Esophagus (tissue), 2 donors: ENCODE results near the gene MAN2B2. TPM values are rescaled to one million over a fixed set of nuclear protein-coding genes. Genes with fewer than 3 reads are reported as not detected.

Experiments
- H3K27ac ChIP-seq, 2 donors: one replicate each; pipeline ENCODE4 v1.5.1; 2013; ENCODE audit warnings: low read depth in 2 of 2, mild to moderate bottlenecking in 2 of 2, inconsistent platforms in 1 of 2, low read length in 1 of 2, moderate library complexity in 1 of 2
- H3K27me3 ChIP-seq, 2 donors: one replicate each; pipeline ENCODE4 v1.6.1; 2013; ENCODE audit warnings: low read length in 2 of 2, control low read depth in 1 of 2, mild to moderate bottlenecking in 1 of 2; ENCODE audit not compliant: insufficient read depth in 2 of 2, control insufficient read depth in 1 of 2
- H3K36me3 ChIP-seq, 2 donors: one replicate each; pipeline ENCODE4 v1.6.1; 2013; ENCODE audit warnings: low read length in 1 of 2; ENCODE audit not compliant: control insufficient read depth in 2 of 2, insufficient read depth in 2 of 2
- H3K4me1 ChIP-seq, 2 donors: one replicate each; pipeline ENCODE4 v1.6.1; 2013; ENCODE audit warnings: low read length in 1 of 2; ENCODE audit not compliant: control insufficient read depth in 2 of 2, insufficient read depth in 2 of 2
- H3K4me3 ChIP-seq, 2 donors: one replicate each; pipeline ENCODE4 v1.5.1; 2013; ENCODE audit warnings: low read length in 2 of 2, mild to moderate bottlenecking in 2 of 2, low read depth in 1 of 2, moderate library complexity in 1 of 2
- H3K9me3 ChIP-seq, 2 donors: one replicate each; pipeline ENCODE4 v1.6.1; 2013; ENCODE audit warnings: mild to moderate bottlenecking in 2 of 2, low read depth in 1 of 2, low read length in 1 of 2, moderate library complexity in 1 of 2; ENCODE audit not compliant: control insufficient read depth in 2 of 2, insufficient read depth in 1 of 2
- WGBS, 2 donors: extraction: QIAGEN DNeasy Blood & Tissue Kit; methylation state at CpG; one replicate each; pipeline ENCODE4 v1.1.7; 2013; 5-methylcytosine and 5-hydroxymethylcytosine counted together
- polyA plus RNA-seq, 2 donors: library from polyadenylated mRNA; stranded (reverse); fragments of 200-250 nt; gene quantifications; one replicate each; pipeline ENCODE4 v1.2.3, GENCODE V29; 2013
- donor health status: healthy with polysubstance abuse.
- donor health status: Bipolar disorder and iron deficiency.

Gene MAN2B2
- polyA plus RNA-seq, 2 donors = 6.5 to 7.3 TPM

DNA sequence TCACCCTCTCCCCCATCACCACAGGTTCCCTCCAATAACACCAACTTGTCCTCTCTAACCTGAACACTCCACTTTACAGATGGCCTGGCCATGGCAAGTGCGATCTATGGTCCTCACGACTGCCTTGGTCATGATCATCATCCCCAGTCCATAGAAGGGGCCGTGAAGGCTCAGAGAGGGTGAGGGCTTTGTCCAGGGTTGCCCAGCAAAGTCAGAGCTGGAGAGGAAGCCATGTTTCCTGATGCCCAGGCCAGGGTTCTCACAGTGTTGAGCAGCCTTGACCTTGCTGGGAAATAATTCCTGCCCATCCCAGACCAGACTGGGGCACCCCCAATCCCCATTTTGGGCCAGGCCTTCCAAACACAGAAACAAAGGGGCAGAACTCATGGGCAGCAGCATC lies 42.9 kb upstream of the MAN2B2 start:
- H3K36me3 ChIP-seq = no peaks in the 10 kb centered on the region
- 58 to 76% methylated on average over 3 of the region's 3 CpGs for WGBS, 2 donors
- no peaks in the 10 kb centered on the region for H3K27me3 ChIP-seq
- H3K4me1 ChIP-seq = peaks cover 0 to 2% of the 10 kb centered on the region in 2 donors
- H3K27ac ChIP-seq = no peak overlapping the region
- H3K4me3 ChIP-seq = no peak overlapping the region
- H3K9me3 ChIP-seq = peaks cover 0 to 5% of the 10 kb centered on the region in 2 donors

DNA sequence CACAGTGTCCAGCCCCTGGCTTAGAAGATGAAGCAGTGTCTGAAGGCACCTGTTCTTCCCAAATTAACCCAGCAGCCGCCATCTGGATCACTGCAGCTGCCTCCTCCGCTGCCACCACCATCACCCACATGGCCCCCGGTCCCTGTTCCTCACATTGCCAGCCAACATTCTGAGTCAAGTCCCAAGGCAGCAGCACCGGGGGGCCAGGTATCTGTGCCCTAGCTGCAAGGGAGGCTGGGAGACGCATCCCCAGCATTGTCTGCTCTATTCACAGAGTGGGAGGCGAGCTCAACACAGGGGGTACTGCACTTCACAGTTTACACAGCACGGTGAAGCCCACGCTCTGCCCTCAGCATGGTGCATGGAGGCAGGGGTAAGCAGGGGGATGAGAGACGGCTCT lies 42.3 kb upstream of the MAN2B2 start:
- no peak overlapping the region for H3K4me3 ChIP-seq
- no peaks in the 10 kb centered on the region for H3K27me3 ChIP-seq
- H3K27ac ChIP-seq = no peak overlapping the region
- no peaks in the 10 kb centered on the region for H3K36me3 ChIP-seq
- H3K4me1 ChIP-seq = peaks cover 0 to 2% of the 10 kb centered on the region in 2 donors
- H3K9me3 ChIP-seq = peaks cover 0 to 5% of the 10 kb centered on the region in 2 donors
- WGBS, 2 donors = 80 to 81% methylated on average over 9 of the region's 9 CpGs

- H3K9me3 ChIP-seq = peaks cover 3 to 7% of the 10 kb centered on the region in 2 donors
- peaks cover 0 to 2% of the 10 kb centered on the region in 2 donors for H3K4me1 ChIP-seq
- no peaks in the 10 kb centered on the region for H3K27me3 ChIP-seq
- WGBS, 2 donors = 0 to 100% methylated on average over 1 of the region's 1 CpG
- H3K4me3 ChIP-seq = no peak overlapping the region
- H3K36me3 ChIP-seq = no peaks in the 10 kb centered on the region
- no peak overlapping the region for H3K27ac ChIP-seq
Observed at GRCh38 chr4:6534050-6534449, 40.9 kb upstream of the MAN2B2 start.

DNA sequence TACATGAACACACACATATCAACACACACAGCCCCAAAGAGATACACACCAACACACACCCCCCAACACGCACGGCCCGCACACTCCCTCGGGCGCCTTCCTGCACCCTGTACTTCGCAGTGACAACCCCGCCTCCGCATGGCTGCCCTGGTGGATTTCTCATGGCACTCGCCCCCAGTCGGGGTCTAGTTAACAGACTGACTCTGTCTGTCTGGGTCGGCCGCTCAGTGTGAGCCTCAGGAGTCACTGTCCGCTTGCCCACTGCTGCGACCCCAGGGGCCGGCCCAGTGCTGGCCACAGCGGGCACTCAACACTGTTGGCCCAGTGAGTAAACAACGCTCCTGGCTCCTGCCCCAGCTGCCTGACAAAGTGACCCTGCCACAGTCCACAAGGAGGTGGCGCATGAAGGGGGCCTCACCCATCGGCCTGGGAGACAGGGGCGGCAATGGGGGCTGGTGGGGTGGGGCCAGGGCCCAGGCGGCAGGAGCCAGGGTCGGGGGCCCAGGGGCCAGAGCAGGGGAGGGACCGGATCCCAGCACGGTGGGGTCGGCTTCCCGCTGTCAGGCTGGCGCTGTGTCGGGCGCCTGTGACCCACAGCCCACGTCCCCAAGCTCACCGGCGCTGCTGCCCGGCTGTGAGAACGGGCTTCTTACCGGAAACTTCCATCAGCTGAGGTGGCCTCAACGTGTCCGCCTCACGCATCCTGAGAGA lies 40.2 kb upstream of the MAN2B2 start:
- 89 to 92% methylated on average over 38 of the region's 38 CpGs for WGBS, 2 donors
- Histone ChIP-seq H3K27me3 (no peaks in the 10 kb centered on the region), H3K4me3 (no peak overlapping the region), H3K36me3 (no peaks in the 10 kb centered on the region), H3K27ac (no peak overlapping the region), H3K9me3 (peaks cover 3 to 5% of the 10 kb centered on the region in 2 donors), H3K4me1 (peaks cover 0 to 2% of the 10 kb centered on the region in 2 donors)

DNA sequence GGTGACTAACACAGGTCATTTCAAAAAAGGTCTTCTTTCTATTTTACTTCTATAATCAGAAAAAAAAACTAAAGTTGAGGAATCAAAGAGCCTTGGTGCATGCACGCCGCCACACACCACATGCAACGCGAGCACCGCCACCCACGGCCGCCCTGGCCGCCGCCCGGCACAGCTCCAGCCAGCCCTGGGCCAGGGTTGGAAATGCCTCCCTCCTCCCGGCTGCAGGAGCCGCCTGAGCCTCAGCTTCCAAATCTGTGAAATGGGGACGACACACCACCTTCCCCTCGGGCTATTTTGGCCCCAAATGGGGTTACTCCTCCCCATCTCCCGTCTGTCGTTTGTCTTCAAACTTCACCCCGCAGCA lies 39.7 kb upstream of the MAN2B2 start:
- Histone ChIP-seq H3K4me1 (peaks cover 0 to 2% of the 10 kb centered on the region in 2 donors), H3K27me3 (no peaks in the 10 kb centered on the region), H3K36me3 (no peaks in the 10 kb centered on the region), H3K27ac (no peak overlapping the region), H3K9me3 (peaks cover 3 to 5% of the 10 kb centered on the region in 2 donors), H3K4me3 (no peak overlapping the region)
- 87 to 88% methylated on average over 17 of the region's 17 CpGs for WGBS, 2 donors

DNA sequence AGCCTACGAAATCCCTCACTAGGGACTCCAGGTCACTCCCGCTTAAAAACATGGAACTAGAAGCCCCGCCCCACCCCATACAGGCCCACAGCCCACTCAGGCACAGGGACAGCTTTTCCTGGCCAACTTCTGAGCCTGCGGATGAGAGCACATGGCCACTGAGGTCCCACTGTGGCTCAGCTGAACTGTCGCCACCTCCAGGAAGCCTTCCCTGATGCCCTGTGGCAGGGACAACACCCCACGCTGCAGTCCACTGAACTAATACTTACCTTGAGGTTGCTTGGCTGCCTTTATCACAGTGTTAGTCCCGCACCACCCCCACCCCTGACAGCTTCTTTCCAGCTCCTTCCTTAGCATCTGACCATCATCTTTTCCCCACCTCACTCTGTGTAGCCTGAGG lies 39.3 kb upstream of the MAN2B2 start:
- 92 to 93% methylated on average over 7 of the region's 7 CpGs for WGBS, 2 donors
- Histone ChIP-seq H3K9me3 (peaks cover 3 to 5% of the 10 kb centered on the region in 2 donors), H3K4me3 (no peak overlapping the region), H3K4me1 (peaks cover 0 to 2% of the 10 kb centered on the region in 2 donors), H3K27me3 (no peaks in the 10 kb centered on the region), H3K36me3 (no peaks in the 10 kb centered on the region), H3K27ac (no peak overlapping the region)

DNA sequence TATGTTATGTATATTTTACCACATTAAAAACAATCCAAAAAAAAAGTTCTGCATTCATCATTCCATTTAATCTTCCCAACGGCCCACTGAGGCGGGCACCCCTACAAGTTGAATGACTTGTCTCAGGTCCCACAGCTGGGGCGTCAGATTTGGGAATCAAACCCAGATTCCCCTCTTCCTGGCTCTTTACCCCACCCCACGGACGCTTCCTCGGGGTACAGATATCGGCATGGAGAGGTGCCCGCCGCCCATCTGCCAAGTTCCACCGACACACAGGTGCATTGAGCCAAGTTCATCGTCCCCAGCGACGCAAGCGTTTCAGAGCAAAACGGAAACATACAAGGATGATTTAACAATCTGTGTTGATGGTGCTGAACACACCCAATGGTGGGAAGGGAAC lies 36.9 kb upstream of the MAN2B2 start:
- Histone ChIP-seq H3K36me3 (no peaks in the 10 kb centered on the region), H3K4me1 (peaks cover 0 to 2% of the 10 kb centered on the region in 2 donors), H3K4me3 (no peak overlapping the region), H3K27ac (no peak overlapping the region), H3K27me3 (no peaks in the 10 kb centered on the region), H3K9me3 (peaks cover 2 to 3% of the 10 kb centered on the region in 2 donors)
- 86 to 87% methylated on average over 15 of the region's 15 CpGs for WGBS, 2 donors

DNA sequence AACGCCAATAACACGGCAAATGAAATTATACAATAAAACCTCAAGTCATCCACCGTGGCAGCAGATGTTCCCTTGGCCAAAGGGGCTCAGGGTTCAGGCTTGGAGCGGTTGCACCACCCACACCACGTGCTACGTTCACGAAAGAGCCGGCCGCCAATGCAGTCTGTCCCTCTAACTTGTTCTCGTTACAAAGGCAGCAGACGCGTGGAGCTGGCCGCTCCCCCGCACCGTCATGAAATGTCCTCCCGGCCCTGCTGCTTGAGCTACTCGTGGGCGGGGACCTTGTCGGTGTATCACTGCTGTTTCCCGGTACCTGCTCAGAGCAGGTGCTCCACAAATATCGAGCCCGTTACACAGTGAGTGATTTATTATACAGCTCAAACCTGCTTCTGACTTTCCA lies 36.4 kb upstream of the MAN2B2 start:
- Histone ChIP-seq H3K4me1 (peaks cover 0 to 2% of the 10 kb centered on the region in 2 donors), H3K27ac (no peak overlapping the region), H3K4me3 (no peak overlapping the region), H3K36me3 (no peaks in the 10 kb centered on the region), H3K9me3 (peaks cover 2 to 3% of the 10 kb centered on the region in 2 donors), H3K27me3 (no peaks in the 10 kb centered on the region)
- 35 to 46% methylated on average over 22 of the region's 22 CpGs for WGBS, 2 donors

GRCh38 chr4:6539009-6539764 lies 35.8 kb upstream of the MAN2B2 start:
- H3K27ac ChIP-seq = no peak overlapping the region
- no peaks in the 10 kb centered on the region for H3K27me3 ChIP-seq
- 69 to 80% methylated on average over 13 of the region's 13 CpGs for WGBS, 2 donors
- H3K4me1 ChIP-seq = peaks cover 0 to 2% of the 10 kb centered on the region in 2 donors
- H3K4me3 ChIP-seq = no peak overlapping the region
- no peaks in the 10 kb centered on the region for H3K36me3 ChIP-seq
- peaks cover 2 to 3% of the 10 kb centered on the region in 2 donors for H3K9me3 ChIP-seq
